Gastrocnemius medialis (tissue), 4 donors: ENCODE measurements around the gene SHANK1. TPM values are rescaled to one million over a fixed set of nuclear protein-coding genes. Genes with fewer than 3 reads are reported as not detected.
A peak's percentile ranks its signal among the peaks of the same experiment; 100 is the strongest.

Experiments used
- ATAC-seq, 2 donors: fragments of 150-250 bp; one replicate each; pipeline ENCODE4 v1.9.1; 2016
- DNase-seq, 2 donors: peaks; one replicate each; pipeline ENCODE4 v3.0.0-alpha.2; 2019
- H3K27ac ChIP-seq, 4 donors: fragments of 200-600 bp; sonication (generic); 1 replicate in 1 of 4; 2 replicates in 3 of 4; pipeline ENCODE4 v1.5.1; 2016 to 2018; ENCODE audit warnings: mild to moderate bottlenecking in 2 of 4, moderate library complexity in 1 of 4
- H3K27me3 ChIP-seq, 3 donors: fragments of 200-600 bp; sonication (generic) in 2 of 3; 1 replicate in 1 of 3; 2 replicates in 2 of 3; pipeline versions ENCODE4 v1.5.1 to v1.6.0; 2016 to 2019; ENCODE audit warnings: mild to moderate bottlenecking in 1 of 3, moderate library complexity in 1 of 3
- H3K36me3 ChIP-seq, 2 donors: fragments of 200-600 bp; sonication (generic) in 1 of 2; one replicate each; pipeline ENCODE4 v1.5.1; 2017 to 2018
- H3K4me1 ChIP-seq, 2 donors: fragments of 200-600 bp; sonication (generic) in 1 of 2; one replicate each; pipeline ENCODE4 v1.5.1; 2016 to 2017; ENCODE audit warnings: mild to moderate bottlenecking in 2 of 2
- H3K4me3 ChIP-seq, 4 donors: fragments of 200-600 bp; sonication (generic) in 3 of 4; 1 replicate in 1 of 4; 2 replicates in 3 of 4; pipeline ENCODE4 v1.5.1; 2016 to 2019; ENCODE audit warnings: mild to moderate bottlenecking in 2 of 4
- H3K9me3 ChIP-seq, 3 donors: fragments of 200-600 bp; sonication (generic) in 2 of 3; 1 replicate in 1 of 3; 2 replicates in 2 of 3; pipeline ENCODE4 v1.5.1; 2016 to 2019
- POLR2A ChIP-seq, 2 donors: fragments of 450-650 bp; IDR thresholded peaks; one replicate each; pipeline ENCODE4 v1.6.1; 2017; ENCODE audit warnings: antibody characterized with exemption in 2 of 2, mild to moderate bottlenecking in 2 of 2, moderate library complexity in 2 of 2
- in situ Hi-C, 4 donors: fragments of 200-750 bp; cut with MboI; loops; one replicate each; pipeline versions ENCODE4 v1.15.0 to v1.8.0; 2017; ENCODE audit warnings: low sequenced_read_pairs in 4 of 4
- intact Hi-C: fragments of 100-400 bp; cut with DNase I; formaldehyde crosslinking; loops from one replicate; pipeline ENCODE4 v1.15.1; 2023; ENCODE audit warnings: low total_unique reads
- total RNA-seq, 4 donors: library from RNA; depleted of rRNA; stranded (reverse); fragments of >200 nt; gene quantifications; one replicate each; pipeline versions ENCODE4 v1.1.0 to v1.2.3, GENCODE V29; 2016
- TF ChIP-seq, protein P1 (sequence below), 5 experiments: fragments of 450-650 bp in 3 of 5; fragments of 200-600 bp in 2 of 5; sonication (generic) in 2 of 5; IDR thresholded peaks in 4 of 5; conservative IDR thresholded peaks in 1 of 5; 1 replicate in 4 of 5; 2 replicates in 1 of 5; pipeline ENCODE4 v1.5.1; 2016 to 2019; ENCODE audit warnings: antibody characterized with exemption in 5 of 5, mild to moderate bottlenecking in 3 of 5, moderate library complexity in 3 of 5

Gene SHANK1
- total RNA-seq, 4 donors from 2014 or later = 0.68 TPM; not detected in 3

DNA sequence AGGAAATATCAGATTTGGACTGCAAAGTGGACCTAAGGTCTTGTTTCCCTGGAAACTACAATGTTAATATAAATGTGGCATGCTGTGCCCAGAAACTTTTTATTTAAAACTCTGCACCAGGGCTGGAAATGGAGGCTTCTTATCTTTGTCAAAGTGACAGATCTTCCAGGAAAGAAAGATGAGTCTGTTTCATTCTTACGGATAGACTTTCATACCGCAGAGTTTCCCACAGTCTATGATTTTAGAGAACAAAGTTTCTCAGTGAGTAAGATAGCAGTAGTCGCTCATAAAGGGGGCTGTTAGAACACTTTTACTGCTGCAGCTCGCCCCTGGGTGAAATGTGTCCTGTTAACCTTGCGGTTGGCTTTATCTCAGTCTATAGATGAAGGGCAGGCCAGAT lies 10.3 kb upstream of the SHANK1 start:
- Histone ChIP-seq H3K27ac (no peak overlapping the region), H3K4me3 (no peak overlapping the region), H3K27me3 (peaks cover 15 to 30% (median 21%) of the 10 kb centered on the region in 3 donors), H3K36me3 (no peaks in the 10 kb centered on the region), H3K9me3 (no peaks in the 10 kb centered on the region), H3K4me1 (no peaks in the 10 kb centered on the region)
- DNase-seq (no peak), ATAC-seq (no peak)
- intact Hi-C loops = no loop called here
- in situ Hi-C loops = no loop called here
- TF ChIP-seq, protein P1, sequence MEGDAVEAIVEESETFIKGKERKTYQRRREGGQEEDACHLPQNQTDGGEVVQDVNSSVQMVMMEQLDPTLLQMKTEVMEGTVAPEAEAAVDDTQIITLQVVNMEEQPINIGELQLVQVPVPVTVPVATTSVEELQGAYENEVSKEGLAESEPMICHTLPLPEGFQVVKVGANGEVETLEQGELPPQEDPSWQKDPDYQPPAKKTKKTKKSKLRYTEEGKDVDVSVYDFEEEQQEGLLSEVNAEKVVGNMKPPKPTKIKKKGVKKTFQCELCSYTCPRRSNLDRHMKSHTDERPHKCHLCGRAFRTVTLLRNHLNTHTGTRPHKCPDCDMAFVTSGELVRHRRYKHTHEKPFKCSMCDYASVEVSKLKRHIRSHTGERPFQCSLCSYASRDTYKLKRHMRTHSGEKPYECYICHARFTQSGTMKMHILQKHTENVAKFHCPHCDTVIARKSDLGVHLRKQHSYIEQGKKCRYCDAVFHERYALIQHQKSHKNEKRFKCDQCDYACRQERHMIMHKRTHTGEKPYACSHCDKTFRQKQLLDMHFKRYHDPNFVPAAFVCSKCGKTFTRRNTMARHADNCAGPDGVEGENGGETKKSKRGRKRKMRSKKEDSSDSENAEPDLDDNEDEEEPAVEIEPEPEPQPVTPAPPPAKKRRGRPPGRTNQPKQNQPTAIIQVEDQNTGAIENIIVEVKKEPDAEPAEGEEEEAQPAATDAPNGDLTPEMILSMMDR (IDR thresholded peaks at IDR 0.05 in 4 of 5, conservative IDR thresholded peaks at IDR 0.05 in 1 of 5) = no peak
- TF ChIP-seq POLR2A (IDR thresholded peaks at IDR 0.05) = no peak

DNA sequence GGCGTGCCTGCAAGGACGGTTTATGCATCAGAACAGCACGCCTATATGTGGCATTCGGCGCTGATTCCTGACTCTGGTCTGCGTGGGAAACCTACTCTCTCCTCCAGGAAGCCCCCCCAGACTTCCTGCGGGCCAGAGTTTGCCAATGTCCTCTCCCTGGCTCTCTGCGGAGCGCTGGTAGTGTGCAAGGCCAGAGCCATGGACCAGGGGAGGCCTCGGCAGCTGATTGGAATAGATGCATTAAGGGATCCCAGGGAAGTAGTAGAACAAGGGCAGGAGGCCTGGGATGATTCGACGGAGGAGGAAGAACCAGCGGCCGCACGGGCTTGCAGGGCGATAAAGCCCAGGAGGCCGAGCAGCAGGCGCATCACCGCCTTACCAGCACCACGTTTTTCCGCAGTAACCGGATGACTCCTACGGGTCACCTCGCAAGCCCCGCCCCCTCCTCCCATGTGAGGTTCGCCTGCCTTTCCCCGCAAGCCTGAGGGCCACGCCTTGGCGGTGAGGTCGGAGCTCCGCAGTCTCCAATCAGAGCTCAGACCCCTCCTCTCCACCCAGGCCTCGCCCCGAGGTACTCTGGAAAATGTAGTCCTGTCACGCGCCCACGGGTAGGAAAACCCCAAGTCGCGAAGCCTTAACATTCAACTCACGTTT lies 8.6 kb upstream of the SHANK1 start:
- no peak for ATAC-seq

DNA sequence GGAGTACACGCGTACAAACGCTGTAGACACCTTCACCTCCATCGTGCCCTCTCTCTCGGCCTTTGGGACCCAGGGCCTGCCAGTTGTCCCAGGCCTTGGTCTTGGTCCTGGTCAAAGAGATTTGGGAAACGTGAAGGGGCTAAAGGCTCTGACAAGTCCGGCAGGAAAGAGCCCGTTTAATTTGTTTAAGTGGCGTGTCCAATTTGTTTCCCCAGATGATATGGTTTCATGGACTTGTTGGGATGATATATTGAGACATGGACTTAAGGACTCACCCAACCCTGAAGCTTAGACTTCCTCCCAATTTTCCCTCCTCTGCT lies 6.3 kb upstream of the SHANK1 start:
- Histone ChIP-seq H3K27ac (no peak overlapping the region), H3K36me3 (no peaks in the 10 kb centered on the region), H3K9me3 (no peaks in the 10 kb centered on the region), H3K4me3 (peak overlapping the region in 2 of 4 donors; percentile 55 to 58), H3K27me3 (peaks cover 19 to 42% (median 39%) of the 10 kb centered on the region in 3 donors), H3K4me1 (peaks cover 0 to 5% of the 10 kb centered on the region in 2 donors)
- no peak for ATAC-seq
- DNase-seq = no peak
- no peak for TF ChIP-seq POLR2A (IDR thresholded peaks at IDR 0.05)
- TF ChIP-seq, protein P1 (IDR thresholded peaks at IDR 0.05 in 4 of 5, conservative IDR thresholded peaks at IDR 0.05 in 1 of 5) = no peak
- in situ Hi-C loops = no loop called here
- intact Hi-C loops = loop anchor here (2.0 kb wide), 1 partner anchor 57 kb away; no protein-coding TSS in a partner anchor

More for the DNA sequence above, 8.6 kb upstream of the SHANK1 start:
- H3K9me3 ChIP-seq = no peaks in the 10 kb centered on the region
- H3K36me3 ChIP-seq = no peaks in the 10 kb centered on the region
- TF ChIP-seq POLR2A (IDR thresholded peaks at IDR 0.05) = no peak
- TF ChIP-seq, protein P1 (IDR thresholded peaks at IDR 0.05 in 4 of 5, conservative IDR thresholded peaks at IDR 0.05 in 1 of 5) = no peak
- DNase-seq = peak; percentile 32 to 35
- H3K27ac ChIP-seq = no peak overlapping the region
- H3K4me1 ChIP-seq = peaks cover 0 to 5% of the 10 kb centered on the region in 2 donors
- intact Hi-C loops (no loop called here), in situ Hi-C loops (no loop called here)
- no peak overlapping the region for H3K4me3 ChIP-seq
- H3K27me3 ChIP-seq = peaks cover 19 to 38% (median 35%) of the 10 kb centered on the region in 3 donors

DNA sequence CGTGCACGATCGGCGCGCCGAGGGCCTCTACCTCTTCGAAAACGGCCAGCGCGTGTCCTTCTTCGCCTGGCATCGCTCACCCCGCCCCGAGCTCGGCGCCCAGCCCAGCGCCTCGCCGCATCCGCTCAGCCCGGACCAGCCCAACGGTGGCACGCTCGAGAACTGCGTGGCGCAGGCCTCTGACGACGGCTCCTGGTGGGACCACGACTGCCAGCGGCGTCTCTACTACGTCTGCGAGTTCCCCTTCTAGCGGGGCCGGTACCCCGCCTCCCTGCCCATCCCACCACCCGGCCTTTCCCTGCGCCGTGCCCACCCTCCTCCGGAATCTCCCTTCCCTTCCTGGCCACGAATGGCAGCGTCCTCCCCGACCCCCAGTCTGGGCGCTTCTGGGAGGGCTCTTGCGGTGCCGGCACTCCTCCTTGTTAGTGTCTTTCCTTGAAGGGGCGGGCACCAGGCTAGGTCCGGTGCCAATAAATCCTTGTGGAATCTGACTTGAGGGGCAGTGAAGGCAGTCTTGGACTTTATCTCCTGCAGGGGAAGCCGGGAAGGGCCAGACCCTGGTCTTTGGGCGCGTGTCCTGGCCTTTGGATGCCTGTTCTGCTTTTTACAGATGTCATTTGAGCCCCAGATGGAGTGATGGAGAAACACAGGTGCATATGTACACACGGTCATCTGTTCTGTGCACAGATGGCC lies 5.8 kb upstream of the SHANK1 start:
- Histone ChIP-seq H3K27me3 (peaks cover 19 to 47% (median 40%) of the 10 kb centered on the region in 3 donors), H3K36me3 (no peaks in the 10 kb centered on the region), H3K27ac (peak overlapping the region in 3 of 4 donors; percentile 15 to 49 (median 23)), H3K9me3 (no peaks in the 10 kb centered on the region), H3K4me3 (peak overlapping the region; percentile 51 to 58 (median 56)), H3K4me1 (peaks cover 0 to 5% of the 10 kb centered on the region in 2 donors)
- no peak for TF ChIP-seq POLR2A (IDR thresholded peaks at IDR 0.05)
- TF ChIP-seq, protein P1 (IDR thresholded peaks at IDR 0.05 in 4 of 5, conservative IDR thresholded peaks at IDR 0.05 in 1 of 5) = no peak
- intact Hi-C loops = loop anchor here (2.0 kb wide), 1 partner anchor 57 kb away; no protein-coding TSS in a partner anchor
- DNase-seq (no peak), ATAC-seq (peak in 1 of 2 donors; percentile 10)
- in situ Hi-C loops = no loop called here
